Superior temporal gyrus (tissue), 1 donor: ENCODE data around the gene LHCGR.
"Not testable (repeated sequence)": the region's sequence is repeated elsewhere in the genome, so short reads cannot be mapped to it uniquely, and the experiment has no call there.

Experiments
- DNase-seq: peaks from one replicate; pipeline ENCODE4 v3.0.0-alpha.2; 2016; ENCODE audit errors: extremely low spot score

Gene LHCGR

GRCh38 chr2:48747319-48747718 is 8.2 kb downstream of the LHCGR start:
- no peak for DNase-seq

- DNase-seq: not testable (repeated sequence)
Measured at GRCh38 chr2:48739236-48739635, 16.3 kb downstream of the LHCGR start.

GRCh38 chr2:48738806-48739205 is 16.7 kb downstream of the LHCGR start:
- no peak for DNase-seq

- DNase-seq: no peak
Measured at GRCh38 chr2:48736251-48736650, 19.3 kb downstream of the LHCGR start.

- no peak for DNase-seq
Measured at GRCh38 chr2:48734576-48735303, 20.8 kb downstream of the LHCGR start.

GRCh38 chr2:48733067-48733503 is 22.4 kb downstream of the LHCGR start:
- no peak for DNase-seq

GRCh38 chr2:48728840-48729239 is 26.7 kb downstream of the LHCGR start:
- DNase-seq: no peak

GRCh38 chr2:48728295-48728694 is 27.2 kb downstream of the LHCGR start:
- no peak for DNase-seq

GRCh38 chr2:48727560-48727959 is 28.0 kb downstream of the LHCGR start:
- no peak for DNase-seq

- peak; percentile 72 for DNase-seq
Measured at GRCh38 chr2:48725696-48726494, 29.6 kb downstream of the LHCGR start.

- no peak for DNase-seq
Measured at GRCh38 chr2:48724278-48724677, 31.2 kb downstream of the LHCGR start.

- no peak for DNase-seq
Measured at GRCh38 chr2:48723129-48723528, 32.4 kb downstream of the LHCGR start.

- DNase-seq: no peak
Measured at GRCh38 chr2:48722391-48722790, 33.1 kb downstream of the LHCGR start.

GRCh38 chr2:48721158-48721557 is 34.4 kb downstream of the LHCGR start:
- no peak for DNase-seq

GRCh38 chr2:48719480-48720177 is 35.9 kb downstream of the LHCGR start:
- peak; percentile 53 for DNase-seq

GRCh38 chr2:48717846-48718245 is 37.7 kb downstream of the LHCGR start:
- no peak for DNase-seq

- no peak for DNase-seq
Measured at GRCh38 chr2:48715956-48716355, 39.6 kb downstream of the LHCGR start.

GRCh38 chr2:48715042-48715899 is 40.3 kb downstream of the LHCGR start:
- DNase-seq: no peak

- DNase-seq: no peak
Measured at GRCh38 chr2:48714245-48714644, 41.3 kb downstream of the LHCGR start.

- no peak for DNase-seq
Measured at GRCh38 chr2:48713647-48714046, 41.9 kb downstream of the LHCGR start.

- no peak for DNase-seq
Measured at GRCh38 chr2:48712151-48712550, 43.4 kb downstream of the LHCGR start.

- no peak for DNase-seq
Measured at GRCh38 chr2:48711343-48711742, 44.2 kb downstream of the LHCGR start.
